ENCODE results near the gene GFER. TPM values are rescaled to one million over a fixed set of nuclear protein-coding genes. Genes with fewer than 3 reads are reported as not detected.
A peak's percentile ranks its signal among the peaks of the same experiment; 100 is the strongest.
"Not testable (repeated sequence)": the region's sequence is repeated elsewhere in the genome, so short reads cannot be mapped to it uniquely, and the experiment has no call there.

GFER gene
- total and polyA plus RNA-seq, 4 donors, result 11.3 to 44.2 (median 22.9) TPM

DNA sequence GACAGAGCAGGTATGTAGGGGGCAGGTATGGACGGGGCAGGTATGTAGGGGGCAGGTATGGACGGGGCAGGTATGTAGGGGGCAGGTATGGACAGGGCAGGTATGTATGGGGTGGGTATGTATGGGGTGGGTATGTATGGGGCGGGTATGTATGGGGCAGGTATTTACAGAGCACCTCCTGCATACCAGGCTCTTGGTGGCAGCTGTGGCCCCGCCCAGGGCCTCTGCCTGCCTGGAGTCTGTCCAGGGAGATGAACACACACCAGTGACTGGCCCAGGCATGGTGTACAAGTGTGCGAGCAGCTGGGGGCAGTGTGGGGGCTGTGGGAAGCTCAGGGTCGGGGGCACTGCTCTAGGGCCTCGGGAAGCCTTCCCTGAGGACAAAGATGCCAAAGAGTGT, 33.9 kb upstream of the GFER start:
- no peaks in the 10 kb centered on the region for H3K27me3 ChIP-seq (ENCODE audit: control insufficient read depth in 1 of 2, insufficient read depth in 2 of 2, low read length in 1 of 2)

DNA sequence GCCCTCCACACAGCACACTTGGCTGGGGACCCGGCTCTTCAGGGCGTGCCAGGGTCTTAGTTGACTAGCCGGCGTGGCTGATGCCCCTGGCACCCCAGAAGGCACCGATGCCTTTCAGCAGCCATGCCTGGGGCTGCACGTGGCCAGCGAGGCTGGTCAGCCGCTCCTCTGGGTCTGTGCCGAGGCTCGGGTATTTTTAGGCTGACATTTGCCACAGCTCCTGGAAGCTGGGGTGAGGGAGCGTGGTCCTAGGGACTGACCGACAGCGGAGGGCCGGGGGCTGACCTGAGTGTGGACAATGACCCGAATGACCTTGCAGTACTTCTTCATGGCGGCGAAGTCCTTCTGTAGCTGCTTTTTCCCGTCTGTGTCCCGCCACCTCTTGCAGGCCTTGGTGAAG, 33.4 kb upstream of the GFER start:
- Histone ChIP-seq H3K4me3 (ENCODE audit: low read length in 2 of 2) (no peak overlapping the region), H3K27ac (ENCODE audit: low read depth in 1 of 2, low read length in 2 of 2) (no peak overlapping the region), H3K4me1 (ENCODE audit: control insufficient read depth in 1 of 2, insufficient read depth in 2 of 2, low read length in 2 of 2) (no peaks in the 10 kb centered on the region), H3K9me3 (ENCODE audit: control insufficient read depth, low read length) (no peaks in the 10 kb centered on the region), H3K36me3 (ENCODE audit: control insufficient read depth in 1 of 2, insufficient read depth in 2 of 2, low read length in 1 of 2) (no peaks in the 10 kb centered on the region), H3K27me3 (ENCODE audit: control insufficient read depth in 1 of 2, insufficient read depth in 2 of 2, low read length in 1 of 2) (no peaks in the 10 kb centered on the region)
- WGBS, 2 donors, result 59 to 61% methylated on average over 19 of the region's 19 CpGs
- ATAC-seq (ENCODE audit: low FRiP score) (no peak), DNase-seq (peak in 1 of 2 donors; percentile 65)
- intact Hi-C loops (cut with DNase I), result no loop called here

More for the DNA sequence above, 33.9 kb upstream of the GFER start:
- ATAC-seq (ENCODE audit: low FRiP score) (no peak), DNase-seq (peak in 1 of 2 donors; percentile 50)
- H3K27ac ChIP-seq (ENCODE audit: low read depth in 1 of 2, low read length in 2 of 2), result no peak overlapping the region
- 49 to 65% methylated on average over 7 of the region's 7 CpGs for WGBS, 2 donors
- H3K4me1 ChIP-seq (ENCODE audit: control insufficient read depth in 1 of 2, insufficient read depth in 2 of 2, low read length in 2 of 2), result no peaks in the 10 kb centered on the region
- H3K4me3 ChIP-seq (ENCODE audit: low read length in 2 of 2), result no peak overlapping the region
- no peaks in the 10 kb centered on the region for H3K36me3 ChIP-seq (ENCODE audit: control insufficient read depth in 1 of 2, insufficient read depth in 2 of 2, low read length in 1 of 2)
- intact Hi-C loops (cut with DNase I), result no loop called here
- H3K9me3 ChIP-seq (ENCODE audit: control insufficient read depth, low read length), result no peaks in the 10 kb centered on the region

DNA sequence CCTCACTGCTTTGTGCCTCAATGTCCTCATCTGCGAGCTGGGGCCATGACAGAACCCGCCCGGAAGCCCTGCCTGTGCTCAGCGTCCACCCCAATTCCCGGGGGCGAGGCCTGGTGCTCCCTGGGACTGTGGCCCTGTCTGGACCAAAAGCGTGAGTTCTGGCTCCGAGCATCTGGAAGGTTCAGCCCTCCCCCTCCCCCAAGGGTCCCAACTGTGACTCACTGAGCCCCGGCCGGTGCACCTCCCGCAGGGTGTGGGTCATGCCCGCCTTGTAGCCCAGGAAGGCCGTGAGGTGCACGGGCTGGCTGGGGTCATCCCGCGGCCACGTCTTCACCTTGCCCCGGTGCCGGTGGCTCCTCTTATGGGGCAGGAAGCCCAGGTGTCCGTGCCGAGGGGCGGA, 30.3 kb upstream of the GFER start:
- Histone ChIP-seq H3K27ac (ENCODE audit: low read depth in 1 of 2, low read length in 2 of 2) (no peak overlapping the region), H3K9me3 (ENCODE audit: control insufficient read depth, low read length) (no peaks in the 10 kb centered on the region), H3K36me3 (ENCODE audit: control insufficient read depth in 1 of 2, insufficient read depth in 2 of 2, low read length in 1 of 2) (no peaks in the 10 kb centered on the region), H3K27me3 (ENCODE audit: control insufficient read depth in 1 of 2, insufficient read depth in 2 of 2, low read length in 1 of 2) (no peaks in the 10 kb centered on the region), H3K4me1 (ENCODE audit: control insufficient read depth in 1 of 2, insufficient read depth in 2 of 2, low read length in 2 of 2) (no peaks in the 10 kb centered on the region), H3K4me3 (ENCODE audit: low read length in 2 of 2) (no peak overlapping the region)
- WGBS, 2 donors, result 92 to 94% methylated on average over 22 of the region's 22 CpGs
- peak in 1 of 2 donors; percentile 73 for DNase-seq
- intact Hi-C loops (cut with DNase I), result no loop called here
- no peak for ATAC-seq (ENCODE audit: low FRiP score)

DNA sequence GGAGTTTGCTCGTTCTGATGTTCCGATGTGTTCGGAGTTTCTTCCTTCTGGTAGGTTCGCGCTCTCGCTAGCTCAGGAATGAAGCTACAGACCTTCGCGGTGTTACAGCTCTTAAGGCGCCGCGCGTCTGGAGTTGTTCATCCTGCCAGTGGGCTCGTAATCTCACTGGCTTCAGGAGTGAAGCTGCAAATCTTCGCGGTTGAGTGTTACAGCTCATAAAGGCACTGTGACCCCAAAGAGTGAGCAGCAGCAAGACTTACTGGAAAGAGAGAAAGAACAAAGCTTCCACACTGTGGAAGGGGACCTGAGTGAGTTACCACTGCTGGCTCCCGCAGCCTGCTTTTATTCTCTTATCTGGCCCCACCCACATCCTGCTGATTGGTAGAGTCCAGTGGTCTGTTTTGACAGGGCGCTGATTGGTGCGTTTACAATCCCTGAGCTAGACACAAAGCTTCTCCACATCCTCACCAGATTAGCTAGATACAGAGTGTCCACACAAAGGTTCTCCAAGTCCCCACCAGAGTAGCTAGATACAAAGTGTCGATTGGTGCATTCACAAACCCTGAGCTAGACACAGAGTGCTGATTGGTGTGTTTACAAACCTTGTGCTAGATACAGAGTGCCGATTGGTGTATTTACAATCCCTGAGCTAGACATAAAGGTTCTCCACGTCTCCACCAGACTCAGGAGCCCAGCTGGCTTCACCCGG, 26.4 kb upstream of the GFER start:
- intact Hi-C loops (cut with DNase I); H3K4me1 ChIP-seq (ENCODE audit: control insufficient read depth in 1 of 2, insufficient read depth in 2 of 2, low read length in 2 of 2); H3K27me3 ChIP-seq (ENCODE audit: control insufficient read depth in 1 of 2, insufficient read depth in 2 of 2, low read length in 1 of 2); H3K27ac ChIP-seq (ENCODE audit: low read depth in 1 of 2, low read length in 2 of 2); DNase-seq; H3K36me3 ChIP-seq (ENCODE audit: control insufficient read depth in 1 of 2, insufficient read depth in 2 of 2, low read length in 1 of 2); H3K4me3 ChIP-seq (ENCODE audit: low read length in 2 of 2); H3K9me3 ChIP-seq (ENCODE audit: control insufficient read depth, low read length); ATAC-seq (ENCODE audit: low FRiP score): not testable (repeated sequence)
- 87 to 88% methylated on average over 18 to 21 of the region's 22 CpGs for WGBS, 2 donors

DNA sequence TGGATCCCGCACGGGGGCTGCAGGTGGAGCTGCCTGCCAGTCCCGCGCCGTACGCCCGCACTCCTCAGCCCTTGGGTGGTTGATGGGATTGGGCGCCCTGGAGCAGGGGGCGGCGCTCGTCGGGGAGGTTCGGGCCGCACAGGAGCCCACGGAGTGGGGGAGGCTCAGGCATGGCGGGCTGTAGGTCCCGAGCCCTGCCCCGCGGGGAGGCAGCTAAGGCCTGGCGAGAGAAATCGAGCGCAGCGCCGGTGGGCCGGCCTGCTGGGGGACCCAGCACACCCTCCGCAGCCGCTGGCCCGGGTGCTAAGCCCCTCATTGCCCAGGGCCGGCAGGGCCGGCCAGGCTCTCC, 25.9 kb upstream of the GFER start:
- H3K27ac ChIP-seq (ENCODE audit: low read depth in 1 of 2, low read length in 2 of 2); H3K9me3 ChIP-seq (ENCODE audit: control insufficient read depth, low read length); ATAC-seq (ENCODE audit: low FRiP score); H3K36me3 ChIP-seq (ENCODE audit: control insufficient read depth in 1 of 2, insufficient read depth in 2 of 2, low read length in 1 of 2); intact Hi-C loops (cut with DNase I); H3K27me3 ChIP-seq (ENCODE audit: control insufficient read depth in 1 of 2, insufficient read depth in 2 of 2, low read length in 1 of 2); H3K4me1 ChIP-seq (ENCODE audit: control insufficient read depth in 1 of 2, insufficient read depth in 2 of 2, low read length in 2 of 2); H3K4me3 ChIP-seq (ENCODE audit: low read length in 2 of 2): not testable (repeated sequence)
- DNase-seq, result peak in 1 of 2 donors; percentile 73
- 64 to 71% methylated on average over 25 to 30 of the region's 30 CpGs for WGBS, 2 donors

DNA sequence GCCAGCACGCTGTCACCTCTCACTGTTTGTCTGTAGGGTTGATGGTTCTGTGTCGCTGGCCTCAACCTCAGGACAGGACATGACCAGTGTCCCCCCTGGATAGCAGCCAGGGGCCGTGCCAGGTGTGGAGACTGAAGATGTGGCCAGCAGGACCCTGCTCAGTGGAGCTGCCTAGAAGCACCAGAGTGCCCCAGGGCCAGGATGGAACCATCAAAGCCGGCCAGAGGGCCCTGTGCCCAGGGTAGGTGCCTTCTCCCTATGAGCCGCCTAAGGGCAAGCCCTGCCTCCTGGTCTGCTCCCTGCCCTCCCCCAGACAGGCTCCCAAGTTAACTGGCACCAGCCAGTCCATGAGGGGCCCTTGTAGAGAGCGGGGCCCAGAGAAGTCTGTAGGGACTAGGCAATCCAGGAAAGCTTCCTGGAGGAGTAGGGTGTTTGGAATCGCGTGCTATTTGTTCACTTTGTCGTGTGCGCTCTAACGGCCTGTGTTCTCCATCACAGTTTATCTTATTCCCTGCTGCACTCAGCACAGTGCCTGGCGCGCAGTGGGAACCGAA, 25.2 kb upstream of the GFER start:
- Histone ChIP-seq H3K27me3 (ENCODE audit: control insufficient read depth in 1 of 2, insufficient read depth in 2 of 2, low read length in 1 of 2) (no peaks in the 10 kb centered on the region), H3K27ac (ENCODE audit: low read depth in 1 of 2, low read length in 2 of 2) (peak overlapping the region in 1 of 2 donors; percentile 49), H3K4me3 (ENCODE audit: low read length in 2 of 2) (no peak overlapping the region), H3K36me3 (ENCODE audit: control insufficient read depth in 1 of 2, insufficient read depth in 2 of 2, low read length in 1 of 2) (peaks cover 0 to 4% of the 10 kb centered on the region in 2 donors), H3K9me3 (ENCODE audit: control insufficient read depth, low read length) (no peaks in the 10 kb centered on the region), H3K4me1 (ENCODE audit: control insufficient read depth in 1 of 2, insufficient read depth in 2 of 2, low read length in 2 of 2) (no peaks in the 10 kb centered on the region)
- WGBS, 2 donors, result 32 to 36% methylated on average over 14 of the region's 14 CpGs
- DNase-seq (peak in 1 of 2 donors; percentile 70), ATAC-seq (ENCODE audit: low FRiP score) (peak; percentile 17)
- intact Hi-C loops (cut with DNase I), result no loop called here

DNA sequence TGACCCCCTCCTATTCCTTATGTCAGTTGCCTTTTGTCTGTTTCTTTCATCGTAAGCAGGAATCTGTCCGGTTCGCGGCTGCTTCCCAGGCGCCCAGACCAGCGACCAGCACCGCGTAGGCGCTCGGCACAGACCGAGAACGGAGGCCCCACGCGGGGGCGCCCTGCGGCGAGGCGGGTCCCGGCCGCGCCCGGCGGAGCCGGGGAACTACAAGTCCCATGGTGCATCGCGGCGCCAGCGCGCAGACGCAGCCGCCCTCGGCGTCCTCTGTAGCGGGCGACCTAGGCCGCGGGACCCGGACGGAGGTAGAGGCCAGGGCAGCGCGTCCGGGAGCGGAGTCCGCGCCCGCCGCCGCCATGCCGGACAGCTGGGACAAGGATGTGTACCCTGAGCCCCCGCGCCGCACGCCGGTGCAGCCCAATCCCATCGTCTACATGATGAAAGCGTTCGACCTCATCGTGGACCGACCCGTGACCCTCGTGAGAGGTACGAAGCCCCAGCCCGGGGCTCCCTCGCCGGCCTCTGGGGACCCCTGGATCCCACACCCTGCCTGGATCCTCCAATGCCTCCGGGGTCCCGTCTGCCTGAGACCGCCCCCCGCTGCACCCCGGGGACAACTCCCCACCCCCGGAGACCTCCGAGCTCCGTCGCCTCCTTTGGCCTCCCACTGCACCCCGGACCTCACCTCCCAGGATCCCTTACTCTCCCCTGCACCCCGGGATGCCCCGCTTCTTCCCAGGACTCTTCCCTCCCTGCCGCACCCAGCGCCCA, 24.5 kb upstream of the GFER start, which contains the start of gene NDUFB10:
TSS of gene NDUFB10 (plus strand) at position 270 of the 771 bp plus-strand sequence. CDS start at position 357, 87 bp downstream.
- DNase-seq (peak; percentile 96 to 99), ATAC-seq (ENCODE audit: low FRiP score) (peak; percentile 94)
- intact Hi-C loops (cut with DNase I), result no loop called here
- Histone ChIP-seq H3K9me3 (ENCODE audit: control insufficient read depth, low read length) (no peaks in the 10 kb centered on the region), H3K27me3 (ENCODE audit: control insufficient read depth in 1 of 2, insufficient read depth in 2 of 2, low read length in 1 of 2) (no peaks in the 10 kb centered on the region), H3K4me3 (ENCODE audit: low read length in 2 of 2) (peak within 1 kb of the TSS; percentile 72 to 73), H3K36me3 (ENCODE audit: control insufficient read depth in 1 of 2, insufficient read depth in 2 of 2, low read length in 1 of 2) (peaks cover 0 to 4% of the 10 kb centered on the region in 2 donors), H3K4me1 (ENCODE audit: control insufficient read depth in 1 of 2, insufficient read depth in 2 of 2, low read length in 2 of 2) (no peaks in the 10 kb centered on the region), H3K27ac (ENCODE audit: low read depth in 1 of 2, low read length in 2 of 2) (peak within 1 kb of the TSS in 1 of 2 donors; percentile 49)
- 0 to 1% methylated on average over 73 to 79 of the region's 79 CpGs for WGBS, 2 donors

DNA sequence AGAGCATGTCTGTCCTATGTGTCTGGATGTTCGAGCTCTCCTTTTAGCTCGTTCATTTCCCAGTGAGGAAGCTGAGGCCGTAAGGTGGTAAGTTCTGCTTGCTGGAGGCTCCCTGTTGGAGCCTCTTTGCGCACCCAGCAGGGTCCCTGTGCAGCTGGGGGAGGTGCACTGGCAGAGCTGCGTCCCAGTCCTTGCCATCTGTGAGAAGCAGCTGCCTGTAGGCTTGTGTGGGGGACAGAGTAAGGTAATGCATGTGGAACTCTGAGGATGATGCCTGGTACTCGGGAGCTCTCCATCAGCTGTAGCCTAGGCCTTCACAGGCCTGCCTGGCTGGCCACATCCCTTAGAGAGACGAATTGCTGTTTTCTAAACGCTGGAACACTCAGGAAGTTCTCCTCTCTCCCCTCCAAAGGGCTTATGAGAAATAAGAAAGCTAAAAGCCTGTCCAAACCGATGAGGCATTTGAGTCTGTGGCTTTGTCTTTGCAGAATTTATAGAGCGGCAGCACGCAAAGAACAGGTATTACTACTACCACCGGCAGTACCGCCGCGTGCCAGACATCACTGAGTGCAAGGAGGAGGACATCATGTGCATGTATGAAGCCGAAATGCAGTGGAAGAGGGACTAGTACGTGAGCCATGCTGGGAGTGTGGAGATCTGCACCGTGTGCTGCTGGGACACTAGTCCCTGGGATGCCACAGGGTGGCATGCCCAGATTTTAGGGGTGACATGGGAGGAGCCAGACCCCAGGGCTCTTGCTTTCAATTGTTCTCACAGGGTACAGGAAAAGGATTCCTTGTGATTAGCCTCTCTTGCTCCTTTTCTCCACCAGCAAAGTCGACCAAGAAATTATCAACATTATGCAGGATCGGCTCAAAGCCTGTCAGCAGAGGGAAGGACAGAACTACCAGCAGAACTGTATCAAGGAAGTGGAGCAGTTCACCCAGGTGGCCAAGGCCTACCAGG, 23.0 kb upstream of the GFER start:
- Histone ChIP-seq H3K4me1 (ENCODE audit: control insufficient read depth in 1 of 2, insufficient read depth in 2 of 2, low read length in 2 of 2) (no peaks in the 10 kb centered on the region), H3K27me3 (ENCODE audit: control insufficient read depth in 1 of 2, insufficient read depth in 2 of 2, low read length in 1 of 2) (peaks cover 0 to 2% of the 10 kb centered on the region in 2 donors), H3K9me3 (ENCODE audit: control insufficient read depth, low read length) (no peaks in the 10 kb centered on the region), H3K27ac (ENCODE audit: low read depth in 1 of 2, low read length in 2 of 2) (no peak overlapping the region), H3K36me3 (ENCODE audit: control insufficient read depth in 1 of 2, insufficient read depth in 2 of 2, low read length in 1 of 2) (peaks cover 0 to 4% of the 10 kb centered on the region in 2 donors), H3K4me3 (ENCODE audit: low read length in 2 of 2) (no peak overlapping the region)
- no peak for DNase-seq
- ATAC-seq (ENCODE audit: low FRiP score), result no peak
- intact Hi-C loops (cut with DNase I), result no loop called here
- WGBS, 2 donors, result 61% methylated on average over 20 of the region's 20 CpGs

All from aorta (tissue), 5 donors.